ENCODE results near the gene GALNT2. TPM values are rescaled to one million over a fixed set of nuclear protein-coding genes. Genes with fewer than 3 reads are reported as not detected.

The GALNT2 gene
- total and polyA plus RNA-seq, 4 donors: 47.5 to 182 (median 114) TPM

DNA sequence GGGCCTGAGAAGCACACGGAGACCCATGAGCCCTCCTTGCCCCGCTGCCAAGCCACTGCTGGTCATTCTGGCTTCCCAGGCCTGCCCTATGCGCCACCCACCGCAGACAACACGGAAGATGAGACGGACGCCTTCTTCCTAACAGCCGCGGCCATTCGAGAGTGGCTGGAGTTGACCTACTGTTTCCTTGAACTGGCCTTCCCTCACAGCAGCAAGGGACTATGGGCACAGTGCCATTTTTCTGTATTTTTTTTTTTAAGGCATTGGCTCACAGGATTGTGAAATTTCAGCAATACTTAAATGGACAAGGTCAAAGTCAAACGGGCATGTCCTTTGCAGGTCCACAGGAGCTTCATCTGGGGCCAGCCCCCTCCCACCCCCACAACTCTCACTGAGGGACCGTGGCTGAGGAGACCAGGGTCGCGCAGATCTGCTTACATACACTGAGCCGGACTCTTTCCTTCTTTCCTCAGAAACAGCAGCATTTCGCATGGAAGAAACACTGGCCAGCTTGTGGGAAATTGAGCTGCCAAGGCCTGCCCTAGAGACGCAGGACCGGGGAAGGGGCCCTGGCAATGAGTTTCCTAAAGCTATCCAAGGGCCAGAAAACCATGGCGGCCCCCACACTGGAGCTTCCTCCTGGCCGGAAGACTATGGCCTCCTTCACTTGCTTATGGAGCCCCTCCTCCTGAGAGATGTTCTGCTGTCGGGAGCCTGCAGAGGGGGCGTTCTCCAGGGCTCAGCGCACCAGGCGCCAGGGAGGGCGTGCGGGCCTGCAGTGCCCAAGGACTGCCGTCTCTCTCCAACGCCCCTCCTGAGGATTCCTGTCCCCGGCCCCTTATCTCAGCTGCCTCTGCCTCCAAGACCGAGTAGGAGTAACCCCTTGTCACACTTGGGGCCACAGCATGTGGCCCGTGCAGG lies 260.2 kb downstream of the GALNT2 start:
- Histone ChIP-seq H3K4me1 (ENCODE audit: control insufficient read depth in 4 of 4, insufficient read depth in 4 of 4, low read length in 3 of 4) (peaks cover 6 to 22% (median 15%) of the 10 kb centered on the region in 4 donors), H3K27me3 (ENCODE audit: control insufficient read depth in 4 of 4, insufficient read depth in 4 of 4, low read length in 3 of 4) (no peaks in the 10 kb centered on the region), H3K9ac (ENCODE audit: low read depth in 1 of 2, low read length in 2 of 2) (no peak overlapping the region), H3K4me3 (ENCODE audit: low read depth in 1 of 3, low read length in 3 of 3) (peak overlapping the region; percentile 3 to 13 (median 12)), H3K36me3 (ENCODE audit: control insufficient read depth in 4 of 4, insufficient read depth in 3 of 4, low read depth in 1 of 4, low read length in 3 of 4) (peaks cover 0 to 2% (median 0%) of the 10 kb centered on the region in 4 donors), H3K9me3 (ENCODE audit: control insufficient read depth in 4 of 4, low read length in 3 of 4) (no peaks in the 10 kb centered on the region), H3K27ac (ENCODE audit: low read depth in 1 of 2, low read length in 2 of 2) (peak overlapping the region; percentile 75 to 80)
- DNase-seq (ENCODE audit: low spot score): peak; percentile 52
- WGBS: 50% methylated on average over 31 of the region's 31 CpGs
- TF ChIP-seq NR2F2 (IDR thresholded peaks at IDR 0.05): peak; percentile 90
- TF ChIP-seq, protein P1, sequence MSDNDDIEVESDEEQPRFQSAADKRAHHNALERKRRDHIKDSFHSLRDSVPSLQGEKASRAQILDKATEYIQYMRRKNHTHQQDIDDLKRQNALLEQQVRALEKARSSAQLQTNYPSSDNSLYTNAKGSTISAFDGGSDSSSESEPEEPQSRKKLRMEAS (IDR thresholded peaks at IDR 0.05): peak; percentile 78
- TF ChIP-seq RXRA (IDR thresholded peaks at IDR 0.05): peak; percentile 89 to 93
- no peak for TF ChIP-seq GABPA (IDR thresholded peaks at IDR 0.05 in 1 of 2, conservative IDR thresholded peaks at IDR 0.05 in 1 of 2)
- TF ChIP-seq RAD21 (IDR thresholded peaks at IDR 0.05): peak; percentile 58 to 65
- peak; percentile 43 to 45 for TF ChIP-seq JUND (IDR thresholded peaks at IDR 0.05)
- TF ChIP-seq YY1 (IDR thresholded peaks at IDR 0.05): peak; percentile 84
- peak; percentile 24 for TF ChIP-seq TAF1 (conservative IDR thresholded peaks at IDR 0.05)
- TF ChIP-seq ZBTB33 (IDR thresholded peaks at IDR 0.05): peak; percentile 57
- TF ChIP-seq, protein P2, sequence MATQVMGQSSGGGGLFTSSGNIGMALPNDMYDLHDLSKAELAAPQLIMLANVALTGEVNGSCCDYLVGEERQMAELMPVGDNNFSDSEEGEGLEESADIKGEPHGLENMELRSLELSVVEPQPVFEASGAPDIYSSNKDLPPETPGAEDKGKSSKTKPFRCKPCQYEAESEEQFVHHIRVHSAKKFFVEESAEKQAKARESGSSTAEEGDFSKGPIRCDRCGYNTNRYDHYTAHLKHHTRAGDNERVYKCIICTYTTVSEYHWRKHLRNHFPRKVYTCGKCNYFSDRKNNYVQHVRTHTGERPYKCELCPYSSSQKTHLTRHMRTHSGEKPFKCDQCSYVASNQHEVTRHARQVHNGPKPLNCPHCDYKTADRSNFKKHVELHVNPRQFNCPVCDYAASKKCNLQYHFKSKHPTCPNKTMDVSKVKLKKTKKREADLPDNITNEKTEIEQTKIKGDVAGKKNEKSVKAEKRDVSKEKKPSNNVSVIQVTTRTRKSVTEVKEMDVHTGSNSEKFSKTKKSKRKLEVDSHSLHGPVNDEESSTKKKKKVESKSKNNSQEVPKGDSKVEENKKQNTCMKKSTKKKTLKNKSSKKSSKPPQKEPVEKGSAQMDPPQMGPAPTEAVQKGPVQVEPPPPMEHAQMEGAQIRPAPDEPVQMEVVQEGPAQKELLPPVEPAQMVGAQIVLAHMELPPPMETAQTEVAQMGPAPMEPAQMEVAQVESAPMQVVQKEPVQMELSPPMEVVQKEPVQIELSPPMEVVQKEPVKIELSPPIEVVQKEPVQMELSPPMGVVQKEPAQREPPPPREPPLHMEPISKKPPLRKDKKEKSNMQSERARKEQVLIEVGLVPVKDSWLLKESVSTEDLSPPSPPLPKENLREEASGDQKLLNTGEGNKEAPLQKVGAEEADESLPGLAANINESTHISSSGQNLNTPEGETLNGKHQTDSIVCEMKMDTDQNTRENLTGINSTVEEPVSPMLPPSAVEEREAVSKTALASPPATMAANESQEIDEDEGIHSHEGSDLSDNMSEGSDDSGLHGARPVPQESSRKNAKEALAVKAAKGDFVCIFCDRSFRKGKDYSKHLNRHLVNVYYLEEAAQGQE (IDR thresholded peaks at IDR 0.05): peak; percentile 86
- TF ChIP-seq FOXA2 (IDR thresholded peaks at IDR 0.05): peak; percentile 46
- TF ChIP-seq, protein P3, sequence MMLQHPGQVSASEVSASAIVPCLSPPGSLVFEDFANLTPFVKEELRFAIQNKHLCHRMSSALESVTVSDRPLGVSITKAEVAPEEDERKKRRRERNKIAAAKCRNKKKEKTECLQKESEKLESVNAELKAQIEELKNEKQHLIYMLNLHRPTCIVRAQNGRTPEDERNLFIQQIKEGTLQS (IDR thresholded peaks at IDR 0.05): peak; percentile 58
- TF ChIP-seq SP1 (IDR thresholded peaks at IDR 0.05): peak; percentile 89
- TF ChIP-seq HNF4G (IDR thresholded peaks at IDR 0.05): peak; percentile 80
- TF ChIP-seq EGR1 (IDR thresholded peaks at IDR 0.05; ENCODE audit: low read depth in 2 of 2): peak; percentile 19 to 44
- no peak for TF ChIP-seq FOXA1 (IDR thresholded peaks at IDR 0.05)
- peak; percentile 93 to 95 for TF ChIP-seq HNF4A (conservative IDR thresholded peaks at IDR 0.05)
- TF ChIP-seq, protein P4, sequence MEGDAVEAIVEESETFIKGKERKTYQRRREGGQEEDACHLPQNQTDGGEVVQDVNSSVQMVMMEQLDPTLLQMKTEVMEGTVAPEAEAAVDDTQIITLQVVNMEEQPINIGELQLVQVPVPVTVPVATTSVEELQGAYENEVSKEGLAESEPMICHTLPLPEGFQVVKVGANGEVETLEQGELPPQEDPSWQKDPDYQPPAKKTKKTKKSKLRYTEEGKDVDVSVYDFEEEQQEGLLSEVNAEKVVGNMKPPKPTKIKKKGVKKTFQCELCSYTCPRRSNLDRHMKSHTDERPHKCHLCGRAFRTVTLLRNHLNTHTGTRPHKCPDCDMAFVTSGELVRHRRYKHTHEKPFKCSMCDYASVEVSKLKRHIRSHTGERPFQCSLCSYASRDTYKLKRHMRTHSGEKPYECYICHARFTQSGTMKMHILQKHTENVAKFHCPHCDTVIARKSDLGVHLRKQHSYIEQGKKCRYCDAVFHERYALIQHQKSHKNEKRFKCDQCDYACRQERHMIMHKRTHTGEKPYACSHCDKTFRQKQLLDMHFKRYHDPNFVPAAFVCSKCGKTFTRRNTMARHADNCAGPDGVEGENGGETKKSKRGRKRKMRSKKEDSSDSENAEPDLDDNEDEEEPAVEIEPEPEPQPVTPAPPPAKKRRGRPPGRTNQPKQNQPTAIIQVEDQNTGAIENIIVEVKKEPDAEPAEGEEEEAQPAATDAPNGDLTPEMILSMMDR (IDR thresholded peaks at IDR 0.05; ENCODE audit: low read depth, low read length, missing input control): no peak
